Measurements from ENCODE around the gene THRB.

Gene THRB

GRCh38 chr3:24160424-24161095 is 334.1 kb downstream of the THRB start:
- DNase-seq = no peak

- DNase-seq = no peak
Measured at GRCh38 chr3:24158761-24159454, 335.7 kb downstream of the THRB start.

GRCh38 chr3:24157106-24157505 is 337.5 kb downstream of the THRB start:
- DNase-seq = no peak

GRCh38 chr3:24156466-24156865 is 338.2 kb downstream of the THRB start:
- DNase-seq = no peak

GRCh38 chr3:24155276-24155675 is 339.4 kb downstream of the THRB start:
- DNase-seq = no peak

GRCh38 chr3:24154781-24155180 is 339.9 kb downstream of the THRB start:
- no peak for DNase-seq

- peak; percentile 32 for DNase-seq
Measured at GRCh38 chr3:24154013-24154695, 340.5 kb downstream of the THRB start.

- no peak for DNase-seq
Measured at GRCh38 chr3:24151594-24151993, 343.1 kb downstream of the THRB start.

GRCh38 chr3:24149032-24149431 is 345.6 kb downstream of the THRB start:
- DNase-seq = no peak

- no peak for DNase-seq
Measured at GRCh38 chr3:24145981-24146822, 348.4 kb downstream of the THRB start.

- no peak for DNase-seq
Measured at GRCh38 chr3:24145481-24145880, 349.2 kb downstream of the THRB start.

- no peak for DNase-seq
Measured at GRCh38 chr3:24142127-24142526, 352.5 kb downstream of the THRB start.

GRCh38 chr3:24141548-24141947 is 353.1 kb downstream of the THRB start:
- no peak for DNase-seq

GRCh38 chr3:24139463-24140412 is 354.9 kb downstream of the THRB start:
- no peak for DNase-seq

- no peak for DNase-seq
Measured at GRCh38 chr3:24138876-24139256, 355.8 kb downstream of the THRB start.

- DNase-seq = no peak
Measured at GRCh38 chr3:24137958-24138875, 356.4 kb downstream of the THRB start.

GRCh38 chr3:24137334-24137733 is 357.3 kb downstream of the THRB start:
- DNase-seq = no peak

GRCh38 chr3:24136624-24137310 is 357.9 kb downstream of the THRB start:
- no peak for DNase-seq

GRCh38 chr3:24135280-24135679 is 359.4 kb downstream of the THRB start:
- DNase-seq = no peak

GRCh38 chr3:24133942-24134341 is 360.7 kb downstream of the THRB start:
- no peak for DNase-seq

Measured in inflammatory macrophage treated with lipopolysaccharide for 4 hours (primary cell).